NCI-H510A (cell line): ENCODE measurements around the gene CLDN20.
"Not testable (repeated sequence)": the region's sequence is repeated elsewhere in the genome, so short reads cannot be mapped to it uniquely, and the experiment has no call there.

Experiments
- DNase-seq: peaks from one replicate; lab custom pipeline; 2025; lab: John Stamatoyannopoulos, UW

The CLDN20 gene

DNA sequence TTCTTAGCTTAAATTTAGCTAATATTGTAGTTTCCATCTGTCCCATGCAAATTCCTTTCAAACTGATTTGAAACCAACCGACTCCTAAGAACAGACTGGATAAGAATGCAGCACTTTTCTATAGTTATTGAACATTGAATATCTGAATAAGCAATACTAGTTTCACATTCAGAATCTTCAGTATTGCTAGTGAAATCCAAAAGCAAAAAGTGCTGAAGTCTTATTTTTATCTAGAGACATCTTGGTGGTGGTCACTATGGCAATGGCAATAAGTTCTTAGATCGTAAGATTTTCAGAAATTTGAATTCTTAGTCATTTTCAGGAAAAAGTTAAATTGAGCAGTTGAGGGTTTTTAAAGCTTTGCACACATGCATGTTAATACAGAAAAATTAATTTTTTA lies 47.8 kb downstream of the CLDN20 start:
- DNase-seq: no peak

DNA sequence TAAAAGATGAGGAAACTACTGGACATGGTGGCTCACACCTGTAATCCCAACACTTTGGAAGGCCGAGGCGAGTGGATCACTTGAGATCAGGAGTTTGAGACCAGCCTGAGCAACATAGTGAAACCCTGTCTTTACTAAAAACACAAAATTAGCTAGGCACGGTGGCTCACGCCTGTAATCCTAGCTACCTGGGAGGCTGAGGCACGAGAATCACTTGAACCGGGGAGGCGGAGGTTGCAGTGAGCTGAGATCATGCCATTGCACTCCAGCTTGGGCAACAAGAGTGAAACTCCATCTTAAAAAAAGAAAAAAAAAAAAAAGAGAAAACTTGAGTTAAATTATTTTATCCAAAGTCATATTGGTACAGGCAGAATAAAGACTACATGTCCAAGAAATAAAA lies 49.1 kb downstream of the CLDN20 start:
- not testable (repeated sequence) for DNase-seq

DNA sequence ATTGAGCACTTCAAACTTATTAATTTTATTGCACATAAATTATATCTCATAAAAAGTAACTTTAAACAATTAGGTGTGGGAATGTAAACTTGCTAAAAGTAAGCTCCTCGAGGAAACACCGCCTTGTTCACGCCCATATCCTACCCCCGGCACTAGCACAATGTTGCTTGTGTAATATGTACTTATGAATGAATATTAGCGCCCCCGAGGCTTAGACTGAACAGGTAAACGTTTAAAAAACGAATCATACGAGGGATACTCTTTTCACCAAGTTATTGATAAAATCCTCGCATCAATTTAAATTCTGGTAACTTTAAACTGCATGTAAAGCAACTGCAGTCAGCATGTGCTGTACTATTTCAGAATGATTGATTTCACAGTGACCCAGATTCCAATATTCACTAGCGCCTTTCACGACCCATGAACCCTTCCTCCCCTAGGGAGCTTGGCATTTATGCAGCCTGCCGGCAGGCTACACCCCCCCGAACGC lies 49.8 kb downstream of the CLDN20 start:
- DNase-seq: no peak

DNA sequence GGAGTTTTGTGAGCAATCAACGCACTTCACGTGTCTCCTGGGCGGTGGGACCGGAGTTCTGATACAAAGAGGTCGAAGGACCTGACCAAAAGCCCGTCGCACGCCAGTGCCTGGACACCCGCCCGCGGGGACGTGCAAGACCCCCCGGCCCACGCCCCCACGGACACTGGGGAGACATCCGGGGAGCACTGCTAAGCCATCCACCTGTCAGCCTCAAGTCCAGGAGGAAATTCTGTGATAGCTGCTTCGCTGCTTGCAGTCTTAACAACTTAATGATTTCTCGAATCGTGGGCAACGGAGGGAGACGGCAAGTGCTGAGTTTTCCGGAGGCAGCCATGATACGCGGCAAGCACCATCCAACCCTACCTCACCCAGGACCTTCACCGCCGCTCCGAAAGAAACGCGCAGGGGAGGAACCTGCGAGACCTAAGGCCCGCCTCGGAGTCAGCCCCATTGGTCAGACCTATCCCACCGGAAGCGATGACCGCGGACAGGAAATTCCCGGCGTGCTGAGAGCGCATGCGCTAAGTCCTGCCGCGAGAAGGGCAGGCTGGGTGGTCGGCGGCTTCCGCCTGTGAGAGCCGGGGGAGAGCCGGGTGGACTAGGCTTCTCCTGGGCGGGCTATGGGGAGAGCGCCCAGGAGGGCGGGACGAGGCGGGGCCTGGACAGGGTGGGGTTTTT lies 50.4 kb downstream of the CLDN20 start, which contains the start of gene TFB1M:
TSS of gene TFB1M (minus strand) at position 393 of the 681 bp plus-strand sequence. CDS start at position 337, 56 bp downstream.
- peak; percentile 87 for DNase-seq

DNA sequence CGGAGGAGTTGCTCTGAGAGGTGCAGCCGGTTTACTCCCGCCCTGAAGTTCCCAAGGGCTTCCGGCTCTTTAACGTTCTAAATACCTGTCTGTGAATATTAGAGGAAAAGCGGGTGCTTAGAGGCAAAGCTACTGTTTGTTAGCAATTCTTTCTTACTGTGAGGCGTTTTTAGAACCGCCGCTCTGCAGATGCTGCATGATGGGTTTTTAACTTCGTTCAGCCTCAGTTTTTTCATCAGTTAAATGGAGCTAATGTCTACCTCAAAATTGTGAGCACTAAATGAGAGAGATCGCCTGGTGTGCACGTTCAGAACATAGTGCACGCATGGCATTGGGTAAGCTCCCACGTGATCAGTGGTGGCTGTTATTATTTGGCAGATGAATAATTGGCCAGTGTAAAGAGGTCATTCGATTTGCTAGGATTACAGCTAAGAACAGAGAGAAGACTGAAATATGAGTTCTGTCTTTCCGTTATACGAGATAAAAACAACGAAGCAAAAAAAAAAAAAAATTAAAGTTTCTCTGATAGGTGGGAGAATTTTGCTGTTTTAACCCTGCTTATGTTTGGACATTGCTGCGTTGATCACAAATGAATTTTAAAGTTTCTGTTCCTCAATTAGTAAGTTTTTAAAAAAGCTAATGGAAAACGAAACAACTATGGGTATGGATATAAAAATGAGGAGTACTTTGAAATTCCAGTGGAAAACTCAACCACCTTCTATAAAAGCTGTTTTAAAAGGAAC lies 51.1 kb downstream of the CLDN20 start:
- DNase-seq: no peak

DNA sequence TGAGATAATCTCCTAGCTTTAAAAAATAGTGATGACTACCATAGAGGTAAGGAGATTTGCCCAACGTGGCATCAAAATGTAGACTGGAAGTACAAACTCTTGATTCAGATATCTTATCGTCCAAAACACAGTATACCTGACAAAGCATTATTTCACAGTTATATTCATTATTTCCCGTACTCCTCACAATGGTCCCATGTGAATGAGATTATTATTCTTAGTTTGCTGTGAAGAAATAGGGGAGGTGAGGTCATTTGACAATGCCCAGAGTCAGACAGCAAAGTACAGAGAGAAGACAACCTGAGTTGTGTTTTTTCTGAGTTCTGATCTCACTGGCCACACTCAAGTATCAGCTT lies 51.7 kb downstream of the CLDN20 start:
- DNase-seq: no peak

DNA sequence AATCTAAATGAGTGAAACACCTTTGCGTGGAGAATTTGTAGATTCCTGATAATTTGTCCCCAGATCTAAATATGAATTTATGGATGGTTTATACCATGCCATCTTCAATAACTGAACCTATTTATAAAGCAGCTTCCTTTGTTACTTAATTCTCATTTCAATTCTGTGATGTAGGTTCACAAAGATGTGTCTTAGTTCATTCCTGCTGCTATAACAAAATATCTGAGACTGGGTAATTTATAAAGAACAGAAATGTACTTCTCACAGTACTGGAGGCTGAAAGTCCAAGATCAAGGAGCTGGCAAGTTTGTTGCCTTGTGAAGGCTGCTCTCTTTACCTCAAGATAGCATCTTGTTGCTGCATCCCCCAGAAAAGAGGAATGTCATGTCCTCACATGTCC lies 52.6 kb downstream of the CLDN20 start:
- no peak for DNase-seq

DNA sequence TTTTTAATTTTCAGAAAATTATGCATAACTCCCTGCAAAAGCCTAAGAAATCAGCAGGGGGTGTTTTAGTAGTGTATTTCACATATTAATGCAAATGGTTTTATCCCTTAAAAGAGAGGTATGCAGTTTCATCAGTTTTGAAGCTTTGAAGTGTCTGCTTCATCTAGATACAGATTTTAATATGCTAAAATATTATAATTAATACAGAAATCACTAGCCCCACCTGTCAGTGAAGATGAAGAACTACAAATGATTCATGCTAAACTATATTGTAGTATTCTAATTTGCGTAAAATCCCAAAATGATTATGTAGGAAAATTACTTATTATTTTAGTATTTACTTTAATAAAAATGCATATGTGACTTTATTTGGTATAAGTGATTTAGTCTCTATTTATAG lies 53.4 kb downstream of the CLDN20 start:
- DNase-seq: no peak

DNA sequence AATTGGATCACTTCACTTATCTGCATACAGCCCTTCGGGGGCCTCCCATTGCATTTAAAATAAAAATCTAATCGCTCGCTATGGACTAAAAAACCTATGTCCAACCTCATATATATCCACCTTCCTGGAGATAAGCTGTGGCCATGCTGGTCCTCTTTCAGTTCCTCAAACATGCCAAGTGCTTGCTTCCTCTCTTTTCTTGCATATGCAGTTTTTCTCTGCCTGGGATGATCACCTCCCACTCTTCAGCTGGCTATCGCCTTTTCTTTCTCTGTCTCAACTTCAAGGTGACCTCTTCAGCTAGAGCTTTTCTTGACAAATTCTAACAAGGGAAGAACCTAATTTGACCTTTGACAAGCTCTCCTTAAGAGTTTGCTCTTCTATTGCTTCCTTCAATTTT lies 56.1 kb downstream of the CLDN20 start:
- no peak for DNase-seq

DNA sequence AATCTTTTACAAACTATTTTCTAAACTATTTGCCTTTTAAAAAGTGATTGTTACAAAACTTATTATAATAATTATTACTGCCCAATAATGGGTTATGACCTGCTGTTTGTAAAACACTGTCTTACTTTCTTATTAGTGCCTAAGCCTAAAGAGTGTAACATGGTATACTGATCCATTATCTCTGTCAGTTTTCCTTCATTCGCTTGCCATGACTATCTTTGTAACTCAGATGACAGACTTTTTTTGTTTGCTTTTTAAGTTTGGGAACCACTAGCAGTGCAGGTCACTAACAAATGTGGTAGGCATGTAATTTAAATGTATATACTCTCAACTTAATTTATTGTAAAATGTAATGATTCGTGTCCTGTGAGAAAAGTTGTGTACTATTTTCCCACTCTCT lies 60.4 kb downstream of the CLDN20 start:
- no peak for DNase-seq

DNA sequence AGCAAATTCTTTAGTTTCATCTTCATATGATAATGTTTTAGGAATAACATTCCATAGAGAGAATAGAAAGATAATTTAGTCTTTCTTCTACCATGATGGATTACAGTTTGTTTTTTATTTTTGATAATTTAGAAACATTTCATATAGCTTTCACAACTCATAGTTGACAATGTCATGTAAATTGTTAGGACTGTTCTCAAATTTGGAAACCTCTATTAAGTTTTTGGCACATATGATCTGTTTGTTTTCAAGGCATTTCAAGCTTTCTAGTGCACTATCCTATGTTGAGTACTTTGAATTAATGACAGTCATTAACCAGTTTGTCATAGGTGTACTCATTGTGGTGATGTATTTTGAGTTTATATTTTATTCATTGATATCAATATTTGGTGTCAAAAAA lies 61.2 kb downstream of the CLDN20 start:
- no peak for DNase-seq

DNA sequence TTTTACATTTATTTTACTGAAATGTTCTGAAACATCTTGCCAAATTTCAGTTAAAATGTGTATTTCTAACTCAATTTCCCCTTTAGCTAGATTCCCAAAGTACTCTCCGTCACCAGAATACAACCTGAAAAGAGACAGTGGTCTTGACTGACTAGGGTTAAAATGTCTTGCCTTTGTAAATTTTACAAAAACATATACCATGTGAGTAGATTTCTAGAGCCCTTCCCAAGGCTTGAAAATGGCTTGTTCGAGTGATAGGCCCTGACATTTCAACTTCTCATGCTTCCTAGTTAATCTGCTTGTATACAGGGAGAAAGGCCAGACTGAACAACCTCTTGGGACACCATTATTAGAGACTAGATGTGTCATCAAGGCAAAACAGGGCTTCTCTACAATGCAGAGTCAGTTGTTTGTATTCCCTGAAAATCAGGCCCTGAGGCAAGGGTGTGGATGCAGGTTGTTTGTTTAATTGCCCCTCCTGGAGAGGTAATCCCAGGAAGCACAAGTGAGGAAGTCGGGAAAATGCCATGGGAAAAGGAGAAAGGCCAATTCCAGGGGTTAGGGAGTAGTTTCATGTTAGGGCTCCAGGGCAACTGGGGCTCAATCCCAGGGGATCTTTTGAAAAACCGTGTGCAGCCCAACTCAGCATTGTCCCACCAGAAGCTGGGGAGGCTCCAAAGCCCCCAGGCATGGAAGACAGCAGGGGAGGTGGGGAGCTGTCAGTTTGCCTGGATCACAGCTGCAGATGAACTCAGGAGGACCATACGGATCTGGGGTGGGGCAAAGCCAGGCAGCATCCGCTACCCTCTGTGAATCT lies 62.1 kb downstream of the CLDN20 start:
- DNase-seq: no peak
